Neuronal stem cell (in vitro differentiated cells): ENCODE data around the gene CARMIL1.

Experiments
- DNase-seq: peaks from one replicate; pipeline ENCODE4 v3.0.0-alpha.2; 2013; ENCODE audit warnings: low spot score
- H2AFZ ChIP-seq: one replicate; pipeline ENCODE4 v1.6.1; 2013; ENCODE audit warnings: mild to moderate bottlenecking, low read length, inconsistent platforms
- H2AK5ac ChIP-seq: 2 replicates; pipeline ENCODE4 v1.6.1; 2013; ENCODE audit warnings: low read depth, mild to moderate bottlenecking, inconsistent platforms, low read length, moderate library complexity, mixed read lengths
- H2BK120ac ChIP-seq: 2 replicates; pipeline ENCODE4 v1.6.1; 2013; ENCODE audit warnings: low read depth, mild to moderate bottlenecking, inconsistent platforms, low read length, moderate library complexity, mixed read lengths
- H2BK12ac ChIP-seq: one replicate; pipeline ENCODE4 v1.6.1; 2013; ENCODE audit warnings: low read length, inconsistent platforms
- H2BK15ac ChIP-seq: 2 replicates; pipeline ENCODE4 v1.6.1; 2013; ENCODE audit warnings: mild to moderate bottlenecking, low read length, inconsistent platforms, mixed read lengths
- H2BK5ac ChIP-seq: one replicate; pipeline ENCODE4 v1.6.1; 2013; ENCODE audit warnings: inconsistent platforms, mild to moderate bottlenecking, low read length, moderate library complexity
- H3K14ac ChIP-seq: one replicate; pipeline ENCODE4 v1.6.1; 2013; ENCODE audit warnings: low read length, inconsistent platforms
- H3K18ac ChIP-seq: 2 replicates; pipeline ENCODE4 v1.6.1; 2013; ENCODE audit warnings: low read length, inconsistent platforms
- H3K23ac ChIP-seq: 2 replicates; pipeline ENCODE4 v1.6.1; 2013; ENCODE audit warnings: low read depth, mild to moderate bottlenecking, mixed read lengths, low read length, inconsistent platforms; ENCODE audit not compliant: poor library complexity
- H3K27ac ChIP-seq: replicated peaks from 3 replicates; pipeline ENCODE4 v1.5.1; 2013; ENCODE audit warnings: low read length, inconsistent platforms
- H3K27me3 ChIP-seq, 3 experiments: 2 replicates each; pipeline ENCODE4 v1.6.1; 2013; ENCODE audit warnings: low read length in 3 of 3, mild to moderate bottlenecking in 2 of 3, inconsistent platforms in 1 of 3, low read depth in 1 of 3, mixed read lengths in 1 of 3, moderate library complexity in 1 of 3; ENCODE audit not compliant: control insufficient read depth in 3 of 3, insufficient read depth in 3 of 3
- H3K36me3 ChIP-seq, 2 donors: replicated peaks in 1 of 2; 2 replicates each; pipeline ENCODE4 v1.6.1; 2013; ENCODE audit warnings: low read length in 2 of 2; ENCODE audit not compliant: control insufficient read depth in 2 of 2, insufficient read depth in 2 of 2
- H3K4ac ChIP-seq: 2 replicates; pipeline ENCODE4 v1.6.1; 2013; ENCODE audit warnings: inconsistent platforms, mild to moderate bottlenecking, low read length, moderate library complexity
- H3K4me1 ChIP-seq, 2 donors: 1 replicate in 1 of 2; 2 replicates in 1 of 2; pipeline ENCODE4 v1.6.1; 2013; ENCODE audit warnings: low read length in 2 of 2, low read depth in 1 of 2; ENCODE audit not compliant: control insufficient read depth in 2 of 2, insufficient read depth in 1 of 2
- H3K4me2 ChIP-seq: one replicate; pipeline ENCODE4 v1.6.1; 2013; ENCODE audit warnings: mild to moderate bottlenecking, low read length, inconsistent platforms; ENCODE audit not compliant: insufficient read depth, poor library complexity, severe bottlenecking
- H3K4me3 ChIP-seq, 2 donors: 2 replicates each; pipeline ENCODE4 v1.5.1; 2013; ENCODE audit warnings: low read length in 2 of 2, mild to moderate bottlenecking in 2 of 2, inconsistent platforms in 1 of 2, moderate library complexity in 1 of 2
- H3K79me1 ChIP-seq: one replicate; pipeline ENCODE4 v1.6.1; 2013; ENCODE audit warnings: low read depth, mild to moderate bottlenecking, inconsistent platforms, low read length, moderate library complexity
- H3K9ac ChIP-seq: one replicate; pipeline ENCODE4 v1.6.1; 2013; ENCODE audit warnings: mild to moderate bottlenecking, low read depth, low read length, inconsistent platforms; ENCODE audit not compliant: poor library complexity
- H3K9me3 ChIP-seq, 2 donors: replicated peaks in 1 of 2; 2 replicates each; pipeline versions ENCODE3 to v1.6.1; 2013; ENCODE audit warnings: low read length in 2 of 2, mild to moderate bottlenecking in 2 of 2, inconsistent platforms in 1 of 2, low read depth in 1 of 2, mixed read lengths in 1 of 2, moderate library complexity in 1 of 2; ENCODE audit not compliant: control insufficient read depth in 2 of 2, insufficient read depth in 1 of 2
- H4K8ac ChIP-seq: one replicate; pipeline ENCODE4 v1.6.1; 2013; ENCODE audit warnings: low read depth, mild to moderate bottlenecking, inconsistent platforms, low read length, moderate library complexity
- H4K91ac ChIP-seq: one replicate; pipeline ENCODE4 v1.6.1; 2013; ENCODE audit warnings: low read length, low read depth, mild to moderate bottlenecking, inconsistent platforms; ENCODE audit not compliant: poor library complexity
- WGBS, 2 donors: extraction: QIAGEN DNeasy Blood & Tissue Kit; methylation state at CpG; one replicate each; pipeline ENCODE4 v1.1.7; 2013; ENCODE audit warnings: missing lambda C conversion rate in 2 of 2, mixed read lengths in 1 of 2; ENCODE audit not compliant: insufficient read length in 2 of 2, insufficient replicate concordance in 1 of 2; ENCODE audit errors: extremely low coverage in 2 of 2; 5-methylcytosine and 5-hydroxymethylcytosine counted together

Gene CARMIL1

GRCh38 chr6:25615471-25615870, 336.3 kb downstream of the CARMIL1 start:
- Histone ChIP-seq H3K79me1 (no peaks in the 10 kb centered on the region), H3K23ac (no peak overlapping the region), H3K14ac (no peak overlapping the region), H2BK120ac (no peak overlapping the region), H2AFZ (no peak overlapping the region), H2BK12ac (no peak overlapping the region), H2BK15ac (no peak overlapping the region), H3K27me3 (no peaks in the 10 kb centered on the region), H3K27ac (no peak overlapping the region), H3K9ac (no peak overlapping the region), H4K91ac (no peak overlapping the region), H2BK5ac (no peak overlapping the region), H3K36me3 (no peaks in the 10 kb centered on the region), H2AK5ac (no peak overlapping the region), H4K8ac (no peak overlapping the region), H3K4me3 (no peak overlapping the region), H3K4me2 (no peak overlapping the region), H3K4ac (no peak overlapping the region), H3K4me1 (peaks cover 0 to 3% of the 10 kb centered on the region in 2 donors), H3K9me3 (no peaks in the 10 kb centered on the region), H3K18ac (no peak overlapping the region)
- DNase-seq = no peak
- no CpG with 5 or more reads among the region's 1 CpG for WGBS, 2 donors

GRCh38 chr6:25617997-25618396, 338.8 kb downstream of the CARMIL1 start:
- H3K14ac ChIP-seq = no peak overlapping the region
- no CpG with 5 or more reads among the region's 2 CpGs for WGBS, 2 donors
- H3K9me3 ChIP-seq = no peaks in the 10 kb centered on the region
- no peak overlapping the region for H2AK5ac ChIP-seq
- DNase-seq = no peak
- H4K8ac ChIP-seq = no peak overlapping the region
- H3K4me2 ChIP-seq = no peak overlapping the region
- H3K9ac ChIP-seq = no peak overlapping the region
- H3K27me3 ChIP-seq = no peaks in the 10 kb centered on the region
- H3K27ac ChIP-seq = no peak overlapping the region
- H3K79me1 ChIP-seq = no peaks in the 10 kb centered on the region
- H4K91ac ChIP-seq = no peak overlapping the region
- H3K4me3 ChIP-seq = no peak overlapping the region
- H3K4me1 ChIP-seq = peaks cover 0 to 3% of the 10 kb centered on the region in 2 donors
- H2BK15ac ChIP-seq = no peak overlapping the region
- H2AFZ ChIP-seq = no peak overlapping the region
- no peak overlapping the region for H2BK5ac ChIP-seq
- H2BK12ac ChIP-seq = no peak overlapping the region
- no peak overlapping the region for H3K18ac ChIP-seq
- H3K23ac ChIP-seq = no peak overlapping the region
- H3K36me3 ChIP-seq = no peaks in the 10 kb centered on the region
- no peak overlapping the region for H3K4ac ChIP-seq
- H2BK120ac ChIP-seq = no peak overlapping the region

- Histone ChIP-seq H3K27me3 (no peaks in the 10 kb centered on the region), H3K4ac (no peak overlapping the region), H3K18ac (no peak overlapping the region), H4K8ac (no peak overlapping the region), H4K91ac (no peak overlapping the region), H2BK5ac (no peak overlapping the region), H3K79me1 (no peaks in the 10 kb centered on the region), H2BK12ac (no peak overlapping the region), H3K36me3 (no peaks in the 10 kb centered on the region), H3K4me3 (no peak overlapping the region), H3K23ac (no peak overlapping the region), H2AFZ (no peak overlapping the region), H3K14ac (no peak overlapping the region), H3K4me1 (peaks cover 0 to 3% of the 10 kb centered on the region in 2 donors), H2BK15ac (no peak overlapping the region), H3K9ac (no peak overlapping the region), H2BK120ac (no peak overlapping the region), H2AK5ac (no peak overlapping the region), H3K9me3 (no peaks in the 10 kb centered on the region), H3K27ac (no peak overlapping the region), H3K4me2 (no peak overlapping the region)
- DNase-seq = no peak
- WGBS, 2 donors = no CpG with 5 or more reads among the region's 4 CpGs
These were observed 340.0 kb downstream of the CARMIL1 start for GRCh38 chr6:25619217-25619616.

GRCh38 chr6:25620391-25620790, 341.2 kb downstream of the CARMIL1 start:
- no peak for DNase-seq
- H4K91ac ChIP-seq = no peak overlapping the region
- WGBS, 2 donors = no CpG with 5 or more reads among the region's 2 CpGs
- no peak overlapping the region for H3K18ac ChIP-seq
- H3K4ac ChIP-seq = no peak overlapping the region
- no peak overlapping the region for H2BK15ac ChIP-seq
- no peak overlapping the region for H2AFZ ChIP-seq
- no peak overlapping the region for H3K9ac ChIP-seq
- H3K4me2 ChIP-seq = no peak overlapping the region
- H3K14ac ChIP-seq = no peak overlapping the region
- H3K23ac ChIP-seq = no peak overlapping the region
- no peaks in the 10 kb centered on the region for H3K9me3 ChIP-seq
- H3K4me1 ChIP-seq = peaks cover 0 to 3% of the 10 kb centered on the region in 2 donors
- H4K8ac ChIP-seq = no peak overlapping the region
- H3K27me3 ChIP-seq = no peaks in the 10 kb centered on the region
- no peak overlapping the region for H3K27ac ChIP-seq
- no peaks in the 10 kb centered on the region for H3K36me3 ChIP-seq
- H3K79me1 ChIP-seq = no peaks in the 10 kb centered on the region
- H2BK120ac ChIP-seq = no peak overlapping the region
- H2BK12ac ChIP-seq = no peak overlapping the region
- H2BK5ac ChIP-seq = no peak overlapping the region
- no peak overlapping the region for H3K4me3 ChIP-seq
- no peak overlapping the region for H2AK5ac ChIP-seq
